Panc1 (cell line): Measurements from ENCODE around the gene SPATA6L. TPM values are rescaled to one million over a fixed set of nuclear protein-coding genes. Genes with fewer than 3 reads are reported as not detected.

Experiments
- total RNA-seq: library from RNA; stranded (reverse); gene quantifications from one replicate; pipeline ENCODE4 v1.2.1, GENCODE V29; 2021; ENCODE audit not compliant: unreplicated experiment

Gene SPATA6L
- total RNA-seq, 1 experiment from 2014 or later, result 0.13 TPM

Other genes starting within 250 kb of the SPATA6L start
- gene SLC1A1, start 176.0 kb downstream of the SPATA6L start, total RNA-seq, result 0.05 TPM
- 1.8 TPM for gene PLPP6, start 4.2 kb downstream of the SPATA6L start, total RNA-seq
- gene CDC37L1, start 13.1 kb upstream of the SPATA6L start, total RNA-seq, result 3.0 TPM
- 15.9 TPM for gene AK3, start 74.7 kb upstream of the SPATA6L start, total RNA-seq
- 11.2 TPM for gene RCL1, start 126.5 kb upstream of the SPATA6L start, total RNA-seq